Neural cell (in vitro differentiated cells): Measurements from ENCODE around the gene STPG4. TPM values are rescaled to one million over a fixed set of nuclear protein-coding genes. Genes with fewer than 3 reads are reported as not detected.

Source experiments
- H2AFZ ChIP-seq: fragments of 200-600, 300-800 bp; sonication (generic), shearing (Covaris generic); 2 replicates; pipeline ENCODE4 v1.6.0; 2014; ENCODE audit warnings: low read depth, mild to moderate bottlenecking, antibody characterized with exemption, low read length, moderate library complexity
- H3F3A ChIP-seq: fragments of 200-600 bp; shearing (Covaris generic); 2 replicates; pipeline ENCODE4 v1.6.1; 2016; ENCODE audit warnings: mild to moderate bottlenecking, moderate library complexity, mixed read lengths, antibody characterized with exemption, low read length; ENCODE audit not compliant: insufficient read depth, poor library complexity, severe bottlenecking
- H3K27ac ChIP-seq: fragments of 200-600, 300-800 bp; sonication (generic), shearing (Covaris generic); 2 replicates; pipeline ENCODE4 v1.5.1; 2014; ENCODE audit warnings: mild to moderate bottlenecking, low read length, moderate library complexity
- H3K27me3 ChIP-seq: fragments of 300-800, 200-600 bp; sonication (generic), shearing (Covaris generic); 2 replicates; pipeline ENCODE4 v1.6.0; 2014; ENCODE audit warnings: mild to moderate bottlenecking, low read depth, low read length, moderate library complexity; ENCODE audit not compliant: insufficient read depth
- H3K36me3 ChIP-seq: fragments of 300-800, 200-600 bp; sonication (generic), shearing (Covaris generic); 2 replicates; pipeline ENCODE4 v1.5.1; 2014; ENCODE audit warnings: mild to moderate bottlenecking, antibody characterized with exemption, low read length, moderate library complexity; ENCODE audit not compliant: insufficient read depth
- H3K4me2 ChIP-seq: fragments of 300-800, 200-600 bp; sonication (generic), shearing (Covaris generic); 2 replicates; pipeline ENCODE4 v1.6.0; 2014; ENCODE audit warnings: mild to moderate bottlenecking, low read length
- H3K4me3 ChIP-seq: fragments of 300-800, 200-600 bp; sonication (generic), shearing (Covaris generic); 2 replicates; pipeline ENCODE4 v1.5.1; 2014; ENCODE audit warnings: mild to moderate bottlenecking, low read length, moderate library complexity
- H3K79me2 ChIP-seq: fragments of 200-600 bp; shearing (Covaris generic); replicated peaks from 2 replicates; pipeline ENCODE4 v1.6.0; 2014; ENCODE audit warnings: mild to moderate bottlenecking, low read length, moderate library complexity; ENCODE audit not compliant: insufficient read depth
- H3K9ac ChIP-seq: fragments of 300-800, 200-600 bp; sonication (generic), shearing (Covaris generic); 2 replicates; pipeline ENCODE4 v1.6.1; 2016; ENCODE audit warnings: mild to moderate bottlenecking, low read length, mixed read lengths
- H3K9me2 ChIP-seq: fragments of 200-600 bp; shearing (Covaris generic); 2 replicates; pipeline ENCODE4 v1.6.1; 2016; ENCODE audit warnings: mild to moderate bottlenecking, low read length, mixed read lengths; ENCODE audit not compliant: insufficient read depth
- H3K9me3 ChIP-seq: fragments of 200-600, 300-800 bp; sonication (generic), shearing (Covaris generic); 2 replicates; pipeline ENCODE4 v1.6.1; 2016; ENCODE audit warnings: mild to moderate bottlenecking, mixed run types, low read length, moderate library complexity, mixed read lengths
- H4K20me1 ChIP-seq: fragments of 200-600 bp; shearing (Covaris generic); 2 replicates; pipeline ENCODE4 v1.6.1; 2016; ENCODE audit warnings: mild to moderate bottlenecking, mixed run types; ENCODE audit not compliant: insufficient read depth
- CTCF ChIP-seq: fragments of 450-650 bp; IDR thresholded peaks from 2 replicates; pipeline ENCODE4 v1.5.1; 2014; ENCODE audit warnings: antibody characterized with exemption, mild to moderate bottlenecking, moderate library complexity; ENCODE audit not compliant: poor library complexity, severe bottlenecking
- EP300 ChIP-seq: fragments of 450-650 bp; conservative IDR thresholded peaks from 2 replicates; pipeline ENCODE4 v1.6.1; 2014; ENCODE audit warnings: antibody characterized with exemption, mild to moderate bottlenecking, moderate library complexity; ENCODE audit not compliant: poor library complexity, severe bottlenecking
- EZH2 ChIP-seq: fragments of 200-600, 300-800 bp; shearing (Covaris generic), sonication (generic); IDR thresholded peaks from 2 replicates; pipeline ENCODE4 v1.6.1; 2014; ENCODE audit warnings: antibody characterized with exemption, low read length, borderline replicate concordance, mild to moderate bottlenecking; ENCODE audit not compliant: insufficient read depth, poor library complexity, severe bottlenecking
- MXI1 ChIP-seq: fragments of 450-650 bp; conservative IDR thresholded peaks from 2 replicates; pipeline ENCODE4 v1.6.1; 2014; ENCODE audit warnings: antibody characterized with exemption, mild to moderate bottlenecking; ENCODE audit not compliant: poor library complexity, severe bottlenecking
- POLR2AphosphoS5 ChIP-seq: IDR thresholded peaks from 2 replicates; pipeline ENCODE4 v1.6.1; 2012
- RAD21 ChIP-seq: fragments of 450-650 bp; conservative IDR thresholded peaks from 2 replicates; pipeline ENCODE4 v1.6.1; 2014; ENCODE audit warnings: antibody characterized with exemption, mild to moderate bottlenecking, moderate library complexity
- REST ChIP-seq: IDR thresholded peaks from 2 replicates; pipeline ENCODE4 v1.6.1; 2012; ENCODE audit warnings: borderline replicate concordance
- SMC3 ChIP-seq: fragments of 450-650 bp; conservative IDR thresholded peaks from 2 replicates; pipeline ENCODE4 v1.6.1; 2014; ENCODE audit warnings: antibody characterized with exemption, mild to moderate bottlenecking, moderate library complexity; ENCODE audit not compliant: poor library complexity
- TAF1 ChIP-seq: IDR thresholded peaks from 2 replicates; pipeline ENCODE4 v1.6.1; 2012; ENCODE audit warnings: low read depth
- polyA plus RNA-seq: library from polyadenylated mRNA; depleted of rRNA; stranded (reverse); fragments of >200 nt; gene quantifications from 2 replicates; pipeline ENCODE4 v1.2.3, GENCODE V29; 2014

Gene STPG4
- polyA plus RNA-seq, 1 donor from 2014 or later, result not detected

GRCh38 chr2:47051562-47051961 lies 103.5 kb downstream of the STPG4 start:
- H4K20me1 ChIP-seq, result no peaks in the 10 kb centered on the region
- H3K27ac ChIP-seq, result no peak overlapping the region
- no peaks in the 10 kb centered on the region for H3K9me3 ChIP-seq
- no peaks in the 10 kb centered on the region for H3F3A ChIP-seq
- H3K27me3 ChIP-seq, result no peaks in the 10 kb centered on the region
- no peak overlapping the region for H3K4me2 ChIP-seq
- TF ChIP-seq REST, result no peak
- no peak for TF ChIP-seq TAF1
- no peak for TF ChIP-seq CTCF
- TF ChIP-seq POLR2AphosphoS5, result no peak
- no peak for TF ChIP-seq MXI1
- no peak for TF ChIP-seq EZH2
- no peak for TF ChIP-seq EP300
- TF ChIP-seq SMC3, result no peak
- TF ChIP-seq RAD21, result no peak
- no peak overlapping the region for H3K4me3 ChIP-seq
- no peaks in the 10 kb centered on the region for H3K9me2 ChIP-seq
- no peaks in the 10 kb centered on the region for H3K36me3 ChIP-seq
- no peaks in the 10 kb centered on the region for H3K79me2 ChIP-seq
- H3K9ac ChIP-seq, result no peak overlapping the region
- no peak overlapping the region for H2AFZ ChIP-seq

DNA sequence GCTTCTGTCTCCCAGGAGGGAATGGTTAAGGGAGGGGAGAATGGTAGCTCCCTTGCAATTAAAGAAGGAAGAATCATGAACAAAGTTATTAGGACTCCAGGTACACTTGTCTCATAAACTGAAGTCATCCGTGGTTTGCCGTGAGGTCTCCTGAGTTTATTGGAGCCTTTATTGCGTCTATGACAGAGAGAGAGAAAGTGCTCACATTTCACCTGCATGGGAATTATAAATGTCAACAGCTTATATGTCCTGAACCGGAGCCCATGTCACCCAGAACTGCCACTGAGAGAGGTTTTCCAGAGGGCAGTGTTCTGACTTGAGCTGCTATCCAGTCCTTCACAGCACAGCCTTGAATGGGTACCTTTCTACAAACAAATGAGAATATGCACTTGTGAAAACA lies 104.3 kb downstream of the STPG4 start:
- H3K4me2 ChIP-seq, result no peak overlapping the region
- H3K36me3 ChIP-seq, result no peaks in the 10 kb centered on the region
- no peaks in the 10 kb centered on the region for H3K27me3 ChIP-seq
- H3K9ac ChIP-seq, result no peak overlapping the region
- TF ChIP-seq TAF1 (no peak), RAD21 (no peak), EZH2 (no peak), REST (no peak), MXI1 (no peak), SMC3 (no peak), POLR2AphosphoS5 (no peak), EP300 (no peak), CTCF (no peak)
- no peaks in the 10 kb centered on the region for H3K9me2 ChIP-seq
- H2AFZ ChIP-seq, result no peak overlapping the region
- H3K27ac ChIP-seq, result no peak overlapping the region
- H4K20me1 ChIP-seq, result no peaks in the 10 kb centered on the region
- no peak overlapping the region for H3K4me3 ChIP-seq
- H3F3A ChIP-seq, result no peaks in the 10 kb centered on the region
- H3K9me3 ChIP-seq, result no peaks in the 10 kb centered on the region
- no peaks in the 10 kb centered on the region for H3K79me2 ChIP-seq
